ENCODE data around the gene FKBP7.

Gene FKBP7

DNA sequence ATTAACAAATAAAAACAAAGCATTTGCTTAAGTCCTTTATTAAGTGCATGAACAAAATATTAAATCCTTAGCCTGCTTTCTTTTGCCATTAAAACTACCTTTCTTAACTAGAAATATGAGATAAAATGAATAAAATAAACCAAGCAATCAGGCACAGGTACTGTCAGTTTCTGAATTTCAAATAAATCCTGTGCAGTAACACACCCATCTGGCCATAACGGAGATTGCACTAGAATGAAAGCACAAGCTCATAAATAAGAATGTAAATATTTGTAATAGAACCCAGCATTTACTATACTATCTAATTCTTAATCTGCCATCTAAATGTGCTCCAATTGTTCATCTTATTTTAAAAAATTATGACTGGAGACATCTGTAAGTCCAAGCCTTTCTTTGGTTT is 59.3 kb downstream of the FKBP7 start:
- TF ChIP-seq, protein P1, sequence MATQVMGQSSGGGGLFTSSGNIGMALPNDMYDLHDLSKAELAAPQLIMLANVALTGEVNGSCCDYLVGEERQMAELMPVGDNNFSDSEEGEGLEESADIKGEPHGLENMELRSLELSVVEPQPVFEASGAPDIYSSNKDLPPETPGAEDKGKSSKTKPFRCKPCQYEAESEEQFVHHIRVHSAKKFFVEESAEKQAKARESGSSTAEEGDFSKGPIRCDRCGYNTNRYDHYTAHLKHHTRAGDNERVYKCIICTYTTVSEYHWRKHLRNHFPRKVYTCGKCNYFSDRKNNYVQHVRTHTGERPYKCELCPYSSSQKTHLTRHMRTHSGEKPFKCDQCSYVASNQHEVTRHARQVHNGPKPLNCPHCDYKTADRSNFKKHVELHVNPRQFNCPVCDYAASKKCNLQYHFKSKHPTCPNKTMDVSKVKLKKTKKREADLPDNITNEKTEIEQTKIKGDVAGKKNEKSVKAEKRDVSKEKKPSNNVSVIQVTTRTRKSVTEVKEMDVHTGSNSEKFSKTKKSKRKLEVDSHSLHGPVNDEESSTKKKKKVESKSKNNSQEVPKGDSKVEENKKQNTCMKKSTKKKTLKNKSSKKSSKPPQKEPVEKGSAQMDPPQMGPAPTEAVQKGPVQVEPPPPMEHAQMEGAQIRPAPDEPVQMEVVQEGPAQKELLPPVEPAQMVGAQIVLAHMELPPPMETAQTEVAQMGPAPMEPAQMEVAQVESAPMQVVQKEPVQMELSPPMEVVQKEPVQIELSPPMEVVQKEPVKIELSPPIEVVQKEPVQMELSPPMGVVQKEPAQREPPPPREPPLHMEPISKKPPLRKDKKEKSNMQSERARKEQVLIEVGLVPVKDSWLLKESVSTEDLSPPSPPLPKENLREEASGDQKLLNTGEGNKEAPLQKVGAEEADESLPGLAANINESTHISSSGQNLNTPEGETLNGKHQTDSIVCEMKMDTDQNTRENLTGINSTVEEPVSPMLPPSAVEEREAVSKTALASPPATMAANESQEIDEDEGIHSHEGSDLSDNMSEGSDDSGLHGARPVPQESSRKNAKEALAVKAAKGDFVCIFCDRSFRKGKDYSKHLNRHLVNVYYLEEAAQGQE (IDR thresholded peaks at IDR 0.05; ENCODE audit: insufficient read depth in 1 of 2, low read depth in 2 of 2, low read length in 2 of 2) = no peak
- no peak for TF ChIP-seq FOXP2 (optimal IDR thresholded peaks at IDR 0.05; ENCODE audit: borderline replicate concordance, extremely low read depth, extremely low read length, insufficient read depth)
- TF ChIP-seq POLR2AphosphoS5 (IDR thresholded peaks at IDR 0.05; ENCODE audit: low read depth, low read length) = no peak
- no peak for TF ChIP-seq SIN3A (IDR thresholded peaks at IDR 0.05; ENCODE audit: borderline replicate concordance, insufficient read depth, low read length)
- no peak for TF ChIP-seq TAF1 (IDR thresholded peaks at IDR 0.05; ENCODE audit: borderline replicate concordance, insufficient read depth, low read length)

DNA sequence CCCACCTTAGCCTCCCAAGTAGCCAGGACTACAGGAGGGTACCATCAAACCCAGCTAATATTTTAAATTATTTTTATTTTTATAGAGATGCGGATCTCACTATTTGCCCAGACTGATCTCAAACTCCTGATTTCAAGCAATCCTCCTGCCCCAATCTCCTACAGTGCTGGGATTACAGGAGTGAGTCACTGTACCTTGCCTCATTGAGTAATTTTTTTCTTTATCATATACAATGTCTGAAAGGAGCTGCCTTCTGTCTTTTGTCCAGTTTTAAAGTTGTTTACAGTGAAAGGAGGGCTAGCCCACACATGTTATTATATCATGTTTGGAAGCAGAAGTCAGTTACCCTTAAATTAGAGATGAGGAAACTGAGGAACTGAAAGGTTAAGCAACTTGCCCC is 60.0 kb downstream of the FKBP7 start:
- no peak for TF ChIP-seq TAF1 (IDR thresholded peaks at IDR 0.05; ENCODE audit: borderline replicate concordance, insufficient read depth, low read length)
- no peak for TF ChIP-seq SIN3A (IDR thresholded peaks at IDR 0.05; ENCODE audit: borderline replicate concordance, insufficient read depth, low read length)
- TF ChIP-seq FOXP2 (optimal IDR thresholded peaks at IDR 0.05; ENCODE audit: borderline replicate concordance, extremely low read depth, extremely low read length, insufficient read depth) = no peak
- no peak for TF ChIP-seq POLR2AphosphoS5 (IDR thresholded peaks at IDR 0.05; ENCODE audit: low read depth, low read length)
- TF ChIP-seq, protein P1 (IDR thresholded peaks at IDR 0.05; ENCODE audit: insufficient read depth in 1 of 2, low read depth in 2 of 2, low read length in 2 of 2) = no peak

DNA sequence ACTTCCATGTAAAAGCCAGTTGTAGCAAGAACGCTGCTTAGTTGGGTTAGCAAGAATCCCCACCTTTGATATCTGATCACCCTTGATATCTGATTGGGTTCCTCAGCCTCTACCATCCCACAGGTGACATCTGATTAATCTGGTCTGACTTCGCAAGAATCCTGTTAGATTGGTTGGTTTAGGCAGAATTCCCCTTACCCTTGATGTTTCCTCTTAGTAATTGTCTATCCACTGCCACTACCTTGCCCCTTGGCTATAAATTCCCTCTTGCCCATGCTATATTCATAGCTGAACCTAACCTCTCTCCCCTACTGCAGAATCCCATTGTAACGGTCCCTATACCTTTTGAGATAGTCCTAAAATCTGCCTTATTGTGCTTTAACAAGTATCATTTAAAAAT is 60.5 kb downstream of the FKBP7 start:
- TF ChIP-seq SIN3A (IDR thresholded peaks at IDR 0.05; ENCODE audit: borderline replicate concordance, insufficient read depth, low read length) (no peak), FOXP2 (optimal IDR thresholded peaks at IDR 0.05; ENCODE audit: borderline replicate concordance, extremely low read depth, extremely low read length, insufficient read depth) (no peak), TAF1 (IDR thresholded peaks at IDR 0.05; ENCODE audit: borderline replicate concordance, insufficient read depth, low read length) (no peak), POLR2AphosphoS5 (IDR thresholded peaks at IDR 0.05; ENCODE audit: low read depth, low read length) (no peak)
- TF ChIP-seq, protein P1 (IDR thresholded peaks at IDR 0.05; ENCODE audit: insufficient read depth in 1 of 2, low read depth in 2 of 2, low read length in 2 of 2) = no peak

DNA sequence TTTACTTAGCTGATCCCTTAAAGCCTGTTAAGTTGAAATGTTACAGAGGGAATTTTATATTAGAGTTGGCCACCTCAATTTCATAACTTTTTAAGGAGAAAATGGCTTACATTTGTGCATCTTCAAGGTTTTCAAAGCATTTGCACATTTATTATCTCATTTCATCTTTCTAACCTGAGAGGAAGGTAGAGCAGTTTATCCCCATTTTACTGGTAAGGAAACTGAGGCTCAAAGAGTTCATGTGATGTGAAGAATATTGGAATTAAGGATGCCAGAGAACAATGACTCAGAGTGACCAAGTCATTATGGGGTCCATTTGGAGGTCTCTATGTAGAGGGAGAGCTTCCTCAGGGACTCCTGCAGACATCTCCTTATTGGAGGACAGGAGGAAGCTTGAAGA is 62.4 kb downstream of the FKBP7 start:
- TF ChIP-seq TAF1 (IDR thresholded peaks at IDR 0.05; ENCODE audit: borderline replicate concordance, insufficient read depth, low read length) (no peak), SIN3A (IDR thresholded peaks at IDR 0.05; ENCODE audit: borderline replicate concordance, insufficient read depth, low read length) (no peak), POLR2AphosphoS5 (IDR thresholded peaks at IDR 0.05; ENCODE audit: low read depth, low read length) (no peak), FOXP2 (optimal IDR thresholded peaks at IDR 0.05; ENCODE audit: borderline replicate concordance, extremely low read depth, extremely low read length, insufficient read depth) (no peak)

DNA sequence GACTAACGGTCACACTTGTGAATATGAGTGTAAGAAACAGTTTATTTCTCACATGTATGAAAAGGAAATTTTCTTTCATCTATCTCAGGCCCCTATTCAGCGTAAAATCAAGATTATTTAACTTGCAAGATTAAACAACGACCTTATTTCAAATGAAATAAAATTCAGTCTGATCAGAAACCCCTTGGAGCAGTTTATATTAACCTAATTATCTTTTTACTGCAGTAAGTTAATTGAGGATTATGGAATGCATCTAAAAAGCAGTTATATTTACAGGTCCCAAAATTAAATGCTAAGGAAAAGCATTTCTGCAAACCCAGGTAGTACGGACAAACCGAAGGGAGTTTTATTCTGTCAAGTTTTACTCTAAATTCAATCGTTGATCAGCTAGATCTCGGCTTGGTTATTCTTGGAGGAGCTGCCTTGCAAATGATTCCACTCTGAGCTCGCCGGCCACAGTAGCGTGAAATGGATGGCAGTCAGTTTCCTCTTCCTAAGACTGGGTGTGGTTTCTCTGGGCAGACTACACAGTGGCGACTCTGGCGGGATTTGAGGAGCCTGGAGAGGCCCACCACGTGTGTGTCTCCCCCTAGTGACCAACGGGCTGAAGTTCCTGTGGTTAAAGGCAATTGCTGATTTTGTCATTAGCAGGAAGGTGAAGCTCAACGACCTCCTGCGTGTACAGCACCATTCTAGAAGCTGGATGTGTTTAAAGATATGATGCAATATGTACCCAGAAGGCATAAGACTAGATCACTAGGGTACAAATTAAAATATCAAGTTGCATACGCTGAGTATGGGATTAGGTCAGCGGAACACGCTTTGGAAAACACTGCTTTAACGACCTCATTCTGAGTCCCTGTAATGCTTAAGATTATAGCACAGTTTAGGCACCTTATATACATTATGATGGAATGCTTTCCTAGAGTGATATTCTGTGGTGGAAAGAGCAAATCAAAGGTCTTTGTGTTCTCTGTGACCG is 63.8 kb downstream of the FKBP7 start:
- TF ChIP-seq, protein P1 (IDR thresholded peaks at IDR 0.05; ENCODE audit: insufficient read depth in 1 of 2, low read depth in 2 of 2, low read length in 2 of 2) = no peak
- TF ChIP-seq FOXP2 (optimal IDR thresholded peaks at IDR 0.05; ENCODE audit: borderline replicate concordance, extremely low read depth, extremely low read length, insufficient read depth) (peak; percentile 40), POLR2AphosphoS5 (IDR thresholded peaks at IDR 0.05; ENCODE audit: low read depth, low read length) (peak; percentile 63; the same call in 1 of the 2 replicates), TAF1 (IDR thresholded peaks at IDR 0.05; ENCODE audit: borderline replicate concordance, insufficient read depth, low read length) (no peak), SIN3A (IDR thresholded peaks at IDR 0.05; ENCODE audit: borderline replicate concordance, insufficient read depth, low read length) (peak; percentile 67; the same call in 1 of the 2 replicates)

All from PFSK-1 (cell line).